Heart left ventricle (tissue), 13 donors: Measurements from ENCODE around the gene PACS1.

Source experiments
- POLR2A ChIP-seq, 2 donors: fragments of 450-650 bp; IDR thresholded peaks; one replicate each; pipeline ENCODE4 v1.6.1; 2017; ENCODE audit warnings: antibody characterized with exemption in 2 of 2, mild to moderate bottlenecking in 2 of 2, moderate library complexity in 2 of 2
- TF ChIP-seq, protein P1 (sequence below), 12 donors: fragments of 200-600 bp; sonication (generic) in 4 of 12; IDR thresholded peaks; one replicate each; pipeline versions ENCODE4 v1.5.0 to v1.8.0; 2018 to 2022; ENCODE audit warnings: antibody characterized with exemption in 12 of 12, mild to moderate bottlenecking in 5 of 12
- donor health status: ischemic (EF 13 %, LVEDD 7.1; RV severe dilation, severe dysfunction).
- donor health status: DM: no; HTN: yes; CAD: no.
- donor health status: DM: no; HTN: no; CAD: no.
- donor health status: ischemic (EF 25% LVEDD 6.9; RV normal size, moderate dysfunction).
- donor health status: ischemic (EF 25% LVEDD 5.7; RV mildly dilated, moderate dysfunction).
- donor health status: ischemic (EF 35%, LVEDD 5.7; RV mildly dilated, moderate dysfunction).
- donor health status: nonischemic (EF 11% LVEDD 7.7; RV severe dilation, severe dysfunction).
- donor health status: DM: yes; HTN: yes; CAD: no.
- donor health status: PGD.
- donor health status: ischemic (EF 29% LVEDD 5.4; RV normal size, mild dysfunction).
- donor health status: nonischemic (EF 23%, LVEDD 6.1; RV moderate dilation, normal function).

DNA sequence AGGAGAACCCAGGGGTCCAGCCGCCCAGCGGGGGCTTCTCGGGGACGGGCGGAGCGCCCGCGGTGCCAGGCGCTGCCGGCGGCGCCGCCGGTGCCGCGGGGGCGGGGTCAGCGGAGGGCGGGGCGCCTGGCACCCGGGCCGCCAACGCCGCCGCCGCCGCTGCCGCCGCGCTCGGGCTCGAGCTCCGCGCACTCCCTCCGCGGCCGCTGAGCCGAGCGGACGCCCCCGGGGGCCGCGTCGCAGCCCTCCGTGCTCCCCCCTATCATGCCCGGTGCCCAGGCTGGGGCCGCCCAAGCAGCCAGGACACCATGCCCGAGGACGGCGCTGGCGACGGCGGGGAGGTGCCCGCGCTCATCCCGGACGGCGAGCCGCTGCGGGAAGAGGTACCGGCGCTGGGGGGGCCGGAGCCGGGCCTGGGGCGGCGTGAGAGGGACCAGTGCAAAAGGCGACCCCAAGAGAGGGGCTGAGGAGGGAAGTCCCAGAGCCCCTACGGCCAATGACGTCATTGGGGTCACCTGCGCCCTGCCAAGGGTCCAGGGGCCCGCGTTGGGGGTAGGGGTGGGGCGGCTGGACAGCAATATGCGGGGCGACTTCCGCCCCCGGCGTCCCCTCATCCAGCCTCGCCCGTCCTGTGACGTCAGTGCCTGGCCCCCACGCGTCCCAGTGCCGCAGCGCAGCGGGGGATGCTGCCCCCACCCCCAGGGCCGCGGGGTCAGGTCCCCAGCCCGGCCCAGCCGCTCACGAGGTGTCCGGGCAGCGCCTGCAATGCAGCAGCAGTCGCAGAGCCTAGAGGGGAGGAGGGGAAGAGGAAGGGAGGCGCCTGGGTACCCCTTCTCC is 221.9 kb downstream of the PACS1 start, which contains the start of gene TMEM151A:
- TF ChIP-seq, protein P1, sequence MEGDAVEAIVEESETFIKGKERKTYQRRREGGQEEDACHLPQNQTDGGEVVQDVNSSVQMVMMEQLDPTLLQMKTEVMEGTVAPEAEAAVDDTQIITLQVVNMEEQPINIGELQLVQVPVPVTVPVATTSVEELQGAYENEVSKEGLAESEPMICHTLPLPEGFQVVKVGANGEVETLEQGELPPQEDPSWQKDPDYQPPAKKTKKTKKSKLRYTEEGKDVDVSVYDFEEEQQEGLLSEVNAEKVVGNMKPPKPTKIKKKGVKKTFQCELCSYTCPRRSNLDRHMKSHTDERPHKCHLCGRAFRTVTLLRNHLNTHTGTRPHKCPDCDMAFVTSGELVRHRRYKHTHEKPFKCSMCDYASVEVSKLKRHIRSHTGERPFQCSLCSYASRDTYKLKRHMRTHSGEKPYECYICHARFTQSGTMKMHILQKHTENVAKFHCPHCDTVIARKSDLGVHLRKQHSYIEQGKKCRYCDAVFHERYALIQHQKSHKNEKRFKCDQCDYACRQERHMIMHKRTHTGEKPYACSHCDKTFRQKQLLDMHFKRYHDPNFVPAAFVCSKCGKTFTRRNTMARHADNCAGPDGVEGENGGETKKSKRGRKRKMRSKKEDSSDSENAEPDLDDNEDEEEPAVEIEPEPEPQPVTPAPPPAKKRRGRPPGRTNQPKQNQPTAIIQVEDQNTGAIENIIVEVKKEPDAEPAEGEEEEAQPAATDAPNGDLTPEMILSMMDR (IDR thresholded peaks at IDR 0.05): no peak
- no peak for TF ChIP-seq POLR2A (IDR thresholded peaks at IDR 0.05)
